IPS-18c (cell line): Measurements from ENCODE around the gene GTPBP1.

ENCODE experiments used
- H3K4me3 ChIP-seq: 2 replicates; pipeline ENCODE4 v1.7.0; 2013; ENCODE audit warnings: low read depth, mild to moderate bottlenecking, low read length, moderate library complexity; ENCODE audit not compliant: insufficient read depth
- H3K9me3 ChIP-seq: one replicate; pipeline ENCODE4 v1.6.1; 2013; ENCODE audit warnings: mild to moderate bottlenecking, low read length, moderate library complexity; ENCODE audit not compliant: control insufficient read depth, insufficient read depth

GTPBP1 gene

DNA sequence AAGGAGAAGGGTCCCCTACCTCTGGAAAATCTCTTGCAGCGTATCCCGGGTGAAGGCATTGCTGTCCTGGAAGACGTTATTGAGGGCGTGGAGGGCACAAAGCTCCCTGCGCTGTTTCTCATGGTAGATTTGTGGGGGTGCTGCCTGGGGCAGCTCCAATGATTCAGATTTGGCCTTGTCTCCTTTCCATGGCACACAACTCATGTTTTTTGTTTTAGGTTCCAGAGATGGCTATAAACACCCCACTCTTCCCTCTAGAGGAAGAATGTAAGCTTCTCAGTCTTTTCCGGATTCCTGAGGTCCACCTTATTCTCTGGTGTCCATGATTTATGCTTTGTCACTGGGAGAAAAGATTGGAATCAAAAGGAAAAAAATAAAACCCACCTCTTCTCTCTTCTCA is 6.0 kb upstream of the GTPBP1 start:
- Histone ChIP-seq H3K9me3 (no peaks in the 10 kb centered on the region), H3K4me3 (peak overlapping the region; percentile 95)

GRCh38 chr22:38700270-38700788 is 5.4 kb upstream of the GTPBP1 start:
- peak overlapping the region; percentile 95 for H3K4me3 ChIP-seq
- no peaks in the 10 kb centered on the region for H3K9me3 ChIP-seq

DNA sequence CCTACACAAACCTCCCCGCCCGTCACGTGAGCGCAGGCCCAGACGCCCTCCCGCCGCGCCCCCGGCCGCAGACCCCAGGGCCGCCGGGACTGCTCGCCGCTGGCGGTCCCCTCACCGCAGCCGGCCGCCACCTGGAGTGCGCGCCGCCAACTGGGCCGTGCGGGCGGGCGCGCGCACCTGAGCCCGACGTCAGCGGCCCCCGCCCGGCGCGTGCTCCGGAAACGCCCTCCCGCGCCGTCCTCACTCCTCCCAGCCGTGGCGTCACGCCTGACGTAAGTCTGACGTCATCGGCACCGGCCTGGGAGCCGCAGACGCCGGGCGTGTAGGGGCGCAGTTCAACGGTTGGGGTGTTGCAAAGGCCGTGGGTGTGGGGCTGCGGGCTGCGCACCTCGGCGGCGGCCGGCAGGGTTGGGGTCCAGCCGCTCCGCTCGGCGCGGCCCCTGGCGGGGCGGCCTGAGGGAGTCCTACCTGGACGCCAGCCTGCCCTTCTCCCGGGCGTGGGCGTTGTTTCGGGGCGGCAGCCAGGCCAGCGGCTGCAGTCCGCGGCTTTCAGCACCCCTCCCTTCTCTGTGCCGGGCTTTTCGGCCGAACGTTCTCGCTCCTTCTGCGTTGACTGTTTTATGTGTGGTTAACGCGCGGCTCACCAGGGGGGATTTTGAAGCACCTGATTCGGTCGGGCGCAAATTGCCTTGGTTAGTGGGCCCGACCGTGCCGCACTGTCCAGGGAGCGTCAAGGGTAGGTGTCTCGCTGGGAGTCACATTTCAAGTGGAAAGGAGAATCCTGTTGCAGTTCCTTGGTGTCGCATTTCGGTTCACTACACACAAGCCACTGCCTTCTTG is 4.7 kb upstream of the GTPBP1 start, which contains the start of gene JOSD1:
JOSD1 (minus strand) TSS at position 155 of the 840 bp plus-strand sequence. CDS start 956 bp downstream, outside the sequence.
- Histone ChIP-seq H3K4me3 (peak within 1 kb of the TSS; percentile 95), H3K9me3 (no peaks in the 10 kb centered on the region)

GRCh38 chr22:38704654-38705234 is 1.0 kb upstream of the GTPBP1 start:
- peak overlapping the region; percentile 2; the same call in 1 of the 2 replicates for H3K4me3 ChIP-seq
- H3K9me3 ChIP-seq: no peaks in the 10 kb centered on the region

GRCh38 chr22:38706101-38706900 is 557 bp downstream of the GTPBP1 start:
- Histone ChIP-seq H3K9me3 (no peaks in the 10 kb centered on the region), H3K4me3 (peak overlapping the region; percentile 89)

- H3K4me3 ChIP-seq: peak overlapping the region; percentile 89
- no peaks in the 10 kb centered on the region for H3K9me3 ChIP-seq
Measured at GRCh38 chr22:38706901-38707195, 1.1 kb downstream of the GTPBP1 start.

DNA sequence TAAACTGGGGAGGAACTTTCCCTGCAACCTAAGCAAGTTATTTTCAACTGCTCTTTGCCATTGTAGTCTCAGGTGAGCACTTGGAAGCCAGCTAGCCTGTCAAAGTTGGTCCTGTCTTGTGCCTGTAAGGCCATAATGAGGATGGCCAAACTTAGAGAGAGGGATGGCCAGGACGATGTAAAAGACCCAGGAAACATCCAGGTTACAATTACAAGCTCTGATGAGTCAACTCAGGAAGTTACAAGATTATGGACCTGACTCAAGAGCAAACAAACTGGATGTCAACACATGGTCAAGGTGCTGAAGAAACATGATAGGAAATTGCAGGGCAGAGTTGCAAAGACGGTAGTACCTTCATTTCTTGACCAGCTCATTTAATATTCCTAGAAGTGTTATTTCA is 1.6 kb downstream of the GTPBP1 start:
- no peaks in the 10 kb centered on the region for H3K9me3 ChIP-seq
- H3K4me3 ChIP-seq: peak overlapping the region; percentile 89

GRCh38 chr22:38707984-38708383 is 2.2 kb downstream of the GTPBP1 start:
- Histone ChIP-seq H3K4me3 (no peak overlapping the region), H3K9me3 (no peaks in the 10 kb centered on the region)

DNA sequence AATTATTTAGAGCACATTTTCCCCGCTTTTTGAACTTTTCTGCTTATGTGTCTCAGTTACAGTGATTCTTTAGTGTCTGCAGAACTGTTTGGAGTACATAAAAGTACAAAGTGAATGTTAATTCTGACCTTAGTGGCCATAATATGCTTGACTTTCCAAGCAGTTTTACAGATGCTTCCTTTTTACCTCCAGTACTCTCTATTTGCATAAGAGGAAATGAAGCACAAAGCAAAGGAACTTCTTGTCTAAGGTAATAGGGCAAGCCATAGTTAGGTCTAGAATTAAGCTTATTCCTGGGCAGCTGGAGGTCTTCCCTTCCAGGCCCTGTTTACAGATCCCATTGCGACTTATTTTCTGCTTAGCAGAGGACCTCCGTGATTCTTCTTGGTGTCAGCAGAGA is 3.6 kb downstream of the GTPBP1 start:
- Histone ChIP-seq H3K4me3 (no peak overlapping the region), H3K9me3 (no peaks in the 10 kb centered on the region)

DNA sequence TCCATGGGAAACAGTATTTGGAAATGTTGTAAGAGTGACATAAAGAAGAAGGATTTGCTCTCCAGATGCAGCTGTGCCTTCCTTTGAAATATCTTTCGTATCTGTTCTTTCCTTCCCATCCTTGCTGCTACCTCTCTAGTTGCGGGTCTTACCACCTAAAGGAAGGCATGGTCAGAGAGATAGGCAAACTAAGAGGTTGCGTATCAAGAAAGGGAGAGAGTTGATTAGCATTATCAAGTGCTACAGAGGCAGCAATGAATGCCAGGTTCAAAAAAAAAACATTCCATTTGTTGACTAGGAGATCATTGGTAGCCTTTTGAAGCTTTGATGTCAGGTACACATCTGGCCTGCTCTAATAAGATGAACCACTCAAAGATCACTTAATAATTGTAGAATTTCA is 4.6 kb downstream of the GTPBP1 start:
- Histone ChIP-seq H3K9me3 (no peaks in the 10 kb centered on the region), H3K4me3 (no peak overlapping the region)

GRCh38 chr22:38710866-38711265 is 5.1 kb downstream of the GTPBP1 start:
- Histone ChIP-seq H3K4me3 (no peak overlapping the region), H3K9me3 (no peaks in the 10 kb centered on the region)

GRCh38 chr22:38712486-38713207 is 6.9 kb downstream of the GTPBP1 start:
- no peak overlapping the region for H3K4me3 ChIP-seq
- H3K9me3 ChIP-seq: no peaks in the 10 kb centered on the region

DNA sequence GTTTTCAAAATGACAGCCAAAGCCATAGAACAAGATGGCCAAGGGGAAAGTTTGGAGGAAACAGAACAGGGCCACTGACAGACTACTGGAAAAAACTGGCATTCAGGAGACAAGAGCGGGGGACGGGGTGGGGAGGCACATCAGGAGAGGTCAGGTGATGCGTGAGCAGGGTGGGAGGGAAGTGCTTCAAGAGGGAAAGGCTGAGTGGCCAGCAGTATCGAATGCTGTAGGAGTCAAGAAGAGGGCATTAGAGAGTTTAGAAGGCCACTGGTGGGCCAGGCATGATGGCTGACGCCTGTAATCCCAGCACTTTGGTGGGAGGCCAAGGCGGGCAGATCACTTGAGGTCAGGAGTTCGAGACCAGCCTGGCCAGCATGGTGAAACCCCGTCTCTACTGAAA is 8.2 kb downstream of the GTPBP1 start:
- no peak overlapping the region for H3K4me3 ChIP-seq
- no peaks in the 10 kb centered on the region for H3K9me3 ChIP-seq

GRCh38 chr22:38715176-38715764 is 9.5 kb downstream of the GTPBP1 start:
- Histone ChIP-seq H3K4me3 (no peak overlapping the region), H3K9me3 (no peaks in the 10 kb centered on the region)

DNA sequence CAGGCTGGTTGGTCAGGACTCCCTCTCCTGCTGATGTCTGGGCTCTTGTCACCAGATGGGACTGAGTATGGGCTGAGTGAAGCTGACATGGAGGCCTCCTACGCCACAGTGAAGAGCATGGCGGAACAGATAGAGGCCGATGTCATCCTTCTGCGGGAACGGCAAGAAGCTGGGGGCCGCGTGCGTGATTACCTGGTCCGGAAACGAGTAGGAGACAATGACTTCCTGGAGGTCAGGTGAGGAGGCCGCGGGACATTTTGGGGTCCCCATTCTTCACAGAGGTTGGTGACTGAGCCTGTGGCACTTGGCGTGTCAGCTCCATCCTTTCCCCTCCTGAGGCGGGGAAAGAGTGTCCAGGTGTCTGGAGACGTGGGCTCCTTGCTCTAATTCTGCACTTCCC is 10.1 kb downstream of the GTPBP1 start:
- Histone ChIP-seq H3K4me3 (no peak overlapping the region), H3K9me3 (no peaks in the 10 kb centered on the region)

GRCh38 chr22:38716271-38716670 is 10.5 kb downstream of the GTPBP1 start:
- no peak overlapping the region for H3K4me3 ChIP-seq
- no peaks in the 10 kb centered on the region for H3K9me3 ChIP-seq

DNA sequence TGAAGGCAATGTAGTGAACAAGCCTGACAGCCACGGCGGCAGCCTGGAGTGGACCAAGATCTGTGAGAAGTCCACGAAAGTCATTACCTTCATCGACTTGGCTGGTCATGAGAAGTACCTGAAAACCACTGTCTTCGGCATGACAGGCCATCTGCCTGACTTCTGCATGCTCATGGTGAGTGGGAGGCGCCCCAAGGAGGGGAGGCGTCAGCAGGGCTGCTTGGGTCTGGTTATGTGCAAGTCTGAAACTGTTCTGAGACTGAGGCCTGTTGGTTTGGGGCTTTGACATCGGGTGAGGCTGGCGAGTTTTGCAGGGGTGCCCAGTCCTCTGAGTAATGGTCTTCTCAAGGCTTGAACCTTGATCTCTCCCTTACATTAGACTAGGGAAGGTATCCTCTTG is 11.1 kb downstream of the GTPBP1 start:
- no peak overlapping the region for H3K4me3 ChIP-seq
- no peaks in the 10 kb centered on the region for H3K9me3 ChIP-seq
